ENCODE data around the gene KRT85.

Gene KRT85

DNA sequence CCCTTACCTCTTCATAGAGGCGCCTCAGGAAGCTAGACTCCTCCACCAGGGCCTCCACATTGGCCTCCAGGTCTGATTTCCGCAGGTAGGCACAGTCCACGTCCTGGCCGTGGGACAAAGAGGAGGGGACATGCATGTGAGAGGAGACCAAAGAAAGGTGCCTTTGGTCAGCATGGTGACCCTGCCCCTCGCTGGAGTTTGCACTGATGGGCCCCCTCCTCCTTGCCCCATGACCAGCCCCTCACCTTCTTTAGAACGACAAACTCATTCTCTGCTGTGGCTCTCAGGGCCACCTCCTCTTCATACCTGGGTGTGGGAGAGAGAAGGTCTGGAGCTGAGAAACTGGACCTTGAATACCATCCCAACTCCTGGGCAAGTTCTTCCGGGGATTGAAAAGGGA, 3.2 kb downstream of the KRT85 start:
- ATAC-seq (no peak), DNase-seq (no peak)
- H3K27me3 Mint-ChIP-seq: peaks cover 2% of the 10 kb centered on the region

DNA sequence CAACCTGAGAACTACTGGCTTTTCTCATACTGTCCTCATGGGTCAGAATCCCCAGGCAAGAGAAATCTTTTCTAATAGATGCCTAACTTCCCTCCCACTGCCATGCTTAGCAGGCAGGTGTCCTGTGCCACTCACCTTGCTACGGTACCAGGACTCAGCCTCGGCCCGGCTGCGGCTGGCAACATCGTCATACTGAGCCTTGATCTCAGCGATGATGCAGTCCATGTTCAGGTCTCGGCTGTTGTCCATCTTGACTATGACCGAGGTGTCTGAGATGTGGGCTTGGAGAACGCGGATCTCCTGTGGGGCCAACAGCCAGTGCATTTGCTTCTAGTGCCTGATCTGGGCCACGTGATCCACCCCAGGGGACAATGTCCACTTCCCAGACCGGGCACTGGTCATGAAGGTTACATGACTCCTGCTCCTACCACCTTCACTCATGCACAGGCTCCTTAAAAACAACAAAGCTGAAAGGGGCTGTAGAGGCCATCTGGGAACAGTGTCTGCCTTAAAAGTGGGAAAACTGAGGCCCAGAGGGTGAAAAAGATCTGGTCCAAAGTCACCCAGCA, 4.1 kb downstream of the KRT85 start:
- H3K4me3 Mint-ChIP-seq: no peak overlapping the region
- no peak overlapping the region for H3K27ac Mint-ChIP-seq

More for the DNA sequence above, 3.2 kb downstream of the KRT85 start:
- Mint-ChIP-seq H3K9me3 (no peaks in the 10 kb centered on the region), H3K27ac (no peak overlapping the region), H3K36me3 (ENCODE audit: low read depth) (no peaks in the 10 kb centered on the region), H3K4me1 (peaks cover 9% of the 10 kb centered on the region), H3K4me3 (no peak overlapping the region)

DNA sequence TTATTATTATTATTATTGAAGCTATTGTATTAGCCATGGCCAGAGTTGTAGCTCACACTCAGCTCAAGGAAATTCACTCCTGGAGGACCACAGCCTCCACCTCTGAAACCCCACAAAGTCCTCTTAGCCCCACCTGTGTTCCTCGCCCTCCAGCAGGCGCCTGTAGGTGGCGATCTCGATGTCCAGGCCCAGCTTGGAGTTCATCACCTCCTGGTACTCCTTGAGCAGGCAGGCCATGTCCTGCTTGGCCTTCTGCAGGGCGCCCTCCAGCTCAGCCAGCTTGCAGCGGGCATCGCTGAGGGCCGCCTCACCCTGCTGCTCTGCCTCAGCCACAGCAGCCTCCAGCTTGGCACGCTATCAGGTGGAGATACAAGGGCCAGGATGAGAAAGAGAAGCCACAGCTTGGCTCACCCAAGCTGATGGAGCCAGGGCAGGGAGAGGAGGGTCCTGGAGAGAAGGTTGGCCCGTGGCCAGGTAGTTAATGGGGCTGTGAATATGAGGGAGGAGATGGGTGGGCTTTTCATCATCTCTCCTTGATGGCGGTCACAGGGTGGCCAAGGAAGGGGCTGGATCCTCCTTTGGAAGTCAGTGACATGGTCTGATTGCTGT, 5.1 kb downstream of the KRT85 start:
- DNase-seq (no peak), ATAC-seq (no peak)
- Mint-ChIP-seq H3K9me3 (no peaks in the 10 kb centered on the region), H3K4me3 (no peak overlapping the region), H3K36me3 (ENCODE audit: low read depth) (no peaks in the 10 kb centered on the region), H3K27ac (no peak overlapping the region), H3K4me1 (peaks cover 25% of the 10 kb centered on the region), H3K27me3 (no peaks in the 10 kb centered on the region)

More for the DNA sequence above, 4.1 kb downstream of the KRT85 start:
- H3K9me3 Mint-ChIP-seq: no peaks in the 10 kb centered on the region
- H3K36me3 Mint-ChIP-seq (ENCODE audit: low read depth): no peaks in the 10 kb centered on the region
- no peaks in the 10 kb centered on the region for H3K27me3 Mint-ChIP-seq
- ATAC-seq (no peak), DNase-seq (no peak)
- peaks cover 18% of the 10 kb centered on the region for H3K4me1 Mint-ChIP-seq

DNA sequence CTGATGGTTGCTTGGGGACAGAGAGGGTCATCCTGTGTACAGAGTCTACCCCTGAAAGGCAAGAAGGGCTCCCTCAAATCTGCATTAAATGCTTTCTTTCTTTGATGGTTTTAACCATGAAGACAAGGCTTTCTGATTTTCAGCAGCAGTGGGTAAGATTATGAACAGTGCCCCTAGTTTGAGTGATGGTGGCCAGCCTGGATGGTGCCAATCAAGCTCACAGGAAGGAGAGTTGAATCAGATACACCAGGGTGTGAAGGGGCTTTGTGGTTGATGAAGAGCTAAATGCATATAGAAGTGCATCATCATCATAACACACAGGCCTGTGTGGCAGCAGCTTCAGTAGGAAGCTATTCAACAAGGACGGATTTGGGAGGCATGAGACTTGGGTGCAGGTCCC, 5.7 kb downstream of the KRT85 start:
- H3K9me3 Mint-ChIP-seq: no peaks in the 10 kb centered on the region
- no peak overlapping the region for H3K4me3 Mint-ChIP-seq
- H3K4me1 Mint-ChIP-seq: peaks cover 25% of the 10 kb centered on the region
- no peak for ATAC-seq
- H3K36me3 Mint-ChIP-seq (ENCODE audit: low read depth): no peaks in the 10 kb centered on the region
- H3K27me3 Mint-ChIP-seq: no peaks in the 10 kb centered on the region
- DNase-seq: no peak
- H3K27ac Mint-ChIP-seq: no peak overlapping the region

DNA sequence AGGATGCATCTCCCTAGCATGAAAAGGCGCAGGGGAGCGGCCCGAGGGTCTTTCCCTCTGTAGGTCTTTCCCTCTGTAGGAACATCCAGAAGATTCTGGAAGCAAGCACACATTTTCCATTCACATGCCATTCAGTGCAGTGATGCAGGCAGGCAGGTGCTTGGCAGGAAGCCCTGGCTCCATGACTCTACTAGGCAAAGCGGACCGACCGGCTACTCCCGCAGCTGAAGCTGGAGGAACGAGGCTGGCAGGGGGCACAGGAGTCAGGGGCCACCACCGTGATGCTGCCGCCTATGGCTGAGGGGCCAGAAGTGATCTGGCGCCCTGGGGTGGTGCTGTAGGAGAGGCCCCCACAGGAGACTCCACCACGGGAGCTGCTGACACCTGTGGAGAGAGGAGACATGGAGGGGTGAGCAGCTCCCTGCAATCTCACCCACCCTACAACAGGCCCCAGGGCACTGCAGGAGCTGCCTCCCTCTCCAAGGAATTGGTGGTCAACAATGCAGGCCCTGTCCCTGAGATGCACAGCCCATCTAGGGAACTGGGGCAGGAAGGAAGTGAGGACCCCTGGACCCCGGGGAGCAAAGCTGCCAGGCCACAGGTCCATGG, 6.5 kb downstream of the KRT85 start:
- no peak overlapping the region for H3K27ac Mint-ChIP-seq
- H3K4me1 Mint-ChIP-seq: peaks cover 25% of the 10 kb centered on the region
- H3K4me3 Mint-ChIP-seq: no peak overlapping the region
- ATAC-seq (no peak), DNase-seq (no peak)
- no peaks in the 10 kb centered on the region for H3K27me3 Mint-ChIP-seq
- H3K9me3 Mint-ChIP-seq: no peaks in the 10 kb centered on the region
- no peaks in the 10 kb centered on the region for H3K36me3 Mint-ChIP-seq (ENCODE audit: low read depth)

DNA sequence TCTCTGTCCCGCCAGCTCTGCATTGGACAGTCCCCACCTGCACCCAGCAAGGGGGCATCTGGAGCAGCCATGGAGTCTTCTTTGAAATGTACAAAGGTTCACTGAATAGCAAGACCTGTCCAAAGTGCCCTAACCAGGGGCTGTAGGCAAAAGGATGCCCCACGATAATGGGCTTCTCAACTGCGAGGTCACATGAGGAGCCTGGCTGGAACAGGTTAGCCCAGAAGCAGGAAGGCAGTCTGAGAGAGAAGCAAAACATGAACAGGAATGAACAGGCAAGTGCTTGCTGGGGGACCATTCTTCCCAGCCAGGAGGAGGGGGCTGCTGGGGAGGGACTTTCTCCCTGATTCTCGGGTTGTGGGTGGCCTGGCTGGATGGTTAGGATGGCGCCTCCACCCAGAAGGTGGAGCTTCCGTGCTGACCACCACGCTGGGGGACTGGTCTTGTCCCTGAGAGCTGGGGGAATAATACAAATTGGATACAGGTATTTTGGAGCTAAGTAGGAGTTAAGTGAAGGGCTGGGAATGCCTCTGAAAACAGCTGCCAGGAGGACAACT, 7.1 kb downstream of the KRT85 start:
- DNase-seq (no peak), ATAC-seq (no peak)
- Mint-ChIP-seq H3K4me1 (peaks cover 25% of the 10 kb centered on the region), H3K27me3 (no peaks in the 10 kb centered on the region), H3K4me3 (no peak overlapping the region), H3K36me3 (ENCODE audit: low read depth) (no peaks in the 10 kb centered on the region), H3K27ac (no peak overlapping the region), H3K9me3 (no peaks in the 10 kb centered on the region)

DNA sequence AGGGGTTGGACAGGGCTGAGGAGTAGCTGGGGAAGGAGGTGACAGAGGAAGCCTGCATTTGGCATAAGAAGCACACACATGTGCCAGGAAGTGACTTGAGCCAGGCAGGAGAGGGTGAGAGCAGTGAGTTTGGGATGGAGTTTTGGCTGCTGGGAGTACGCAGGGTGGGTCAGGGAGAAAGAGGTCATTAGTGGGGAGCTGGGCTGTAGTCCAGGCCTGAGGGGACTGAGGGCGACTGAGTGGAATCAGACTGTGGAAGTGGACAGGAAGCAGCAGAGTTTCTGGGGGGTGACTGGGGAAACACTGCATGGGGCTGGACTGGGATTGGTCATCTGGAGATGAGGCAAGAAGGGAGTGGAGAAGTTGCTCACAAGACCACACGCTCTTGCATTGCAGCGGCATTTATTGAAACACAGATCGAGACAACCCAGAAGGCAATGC, 7.6 kb downstream of the KRT85 start:
- Mint-ChIP-seq H3K36me3 (ENCODE audit: low read depth) (no peaks in the 10 kb centered on the region), H3K27ac (no peak overlapping the region), H3K4me3 (no peak overlapping the region), H3K9me3 (no peaks in the 10 kb centered on the region), H3K4me1 (peaks cover 25% of the 10 kb centered on the region), H3K27me3 (no peaks in the 10 kb centered on the region)
- DNase-seq (no peak), ATAC-seq (no peak)

DNA sequence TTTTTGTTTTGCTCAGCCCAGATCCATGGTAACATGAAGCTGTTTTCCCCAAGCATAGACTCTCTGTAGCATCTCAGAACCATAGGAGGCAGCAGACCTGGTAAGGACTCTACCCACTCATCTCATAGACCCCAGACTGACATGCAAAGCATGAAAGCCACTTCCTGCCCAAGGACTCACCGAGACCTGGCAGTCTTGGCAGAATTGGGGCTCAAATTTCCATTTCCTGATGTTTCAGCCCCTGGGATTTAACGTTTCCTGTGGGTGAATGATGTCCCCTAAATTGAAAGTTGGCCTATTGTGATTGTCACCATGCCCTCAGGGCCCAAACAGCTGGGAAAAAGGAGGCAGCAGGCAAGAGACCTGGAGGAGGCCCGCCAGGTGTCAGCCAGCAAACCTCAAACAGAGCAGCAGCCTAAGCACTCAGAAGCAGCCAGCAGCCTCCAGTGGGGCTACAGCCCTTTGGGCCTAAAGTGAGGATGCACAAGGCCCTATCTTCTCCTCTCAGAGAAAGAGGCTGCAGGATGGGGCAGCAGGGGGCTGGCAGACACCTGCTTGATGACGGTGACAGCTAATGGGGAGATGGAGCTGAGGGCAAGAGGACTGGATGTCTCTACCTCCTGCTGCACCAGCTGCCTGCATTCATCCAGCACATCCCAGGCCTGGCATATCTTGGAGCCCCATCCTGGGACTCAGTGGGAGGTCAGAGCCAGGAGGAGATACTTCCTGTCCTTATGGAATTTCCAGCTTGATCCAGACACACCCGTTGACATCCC, 8.5 kb downstream of the KRT85 start:
- ATAC-seq (peak; percentile 87), DNase-seq (peak; percentile 26)
- no peak overlapping the region for H3K27ac Mint-ChIP-seq
- H3K4me3 Mint-ChIP-seq: no peak overlapping the region
- H3K9me3 Mint-ChIP-seq: no peaks in the 10 kb centered on the region
- no peaks in the 10 kb centered on the region for H3K36me3 Mint-ChIP-seq (ENCODE audit: low read depth)
- peaks cover 25% of the 10 kb centered on the region for H3K4me1 Mint-ChIP-seq
- no peaks in the 10 kb centered on the region for H3K27me3 Mint-ChIP-seq

DNA sequence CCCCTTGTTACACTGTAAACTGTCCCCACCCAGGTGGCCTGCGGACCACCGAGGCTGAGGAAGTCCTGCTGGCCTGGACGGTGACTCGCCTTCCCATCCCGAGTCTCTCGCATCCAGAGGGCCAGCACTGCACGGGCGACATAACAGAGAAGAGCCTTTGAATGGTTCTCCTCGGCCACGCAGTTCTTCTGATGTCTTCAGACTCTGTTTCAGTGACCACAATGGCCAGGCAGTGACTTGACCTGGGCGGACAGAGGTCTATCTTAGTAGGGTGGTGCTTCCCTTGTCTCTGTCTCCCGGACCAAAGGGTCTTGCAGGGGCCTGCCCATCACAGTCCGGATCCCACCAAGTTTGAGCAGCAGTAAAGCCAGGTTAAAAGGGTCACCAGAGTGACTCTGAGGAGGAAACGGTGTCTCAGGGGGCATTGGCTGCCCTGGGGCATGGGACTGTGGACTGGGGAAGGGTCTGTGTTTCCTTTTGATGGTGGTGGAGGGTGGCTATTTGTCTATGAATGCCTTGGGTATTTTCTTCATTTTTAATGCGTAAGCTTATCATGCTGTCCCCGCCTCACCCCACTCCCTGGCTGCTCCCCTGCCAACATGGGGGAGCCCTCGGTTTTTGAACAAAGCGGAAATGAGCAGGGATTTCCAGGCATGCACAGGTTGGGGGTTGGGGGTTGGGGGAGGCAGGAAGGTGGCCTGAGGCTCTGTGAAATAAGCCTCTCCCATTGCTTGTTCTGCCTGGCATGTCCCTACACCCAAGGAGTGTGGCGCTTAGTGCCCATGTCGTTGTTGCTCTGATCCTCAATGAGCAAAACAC, 10.3 kb downstream of the KRT85 start:
- Mint-ChIP-seq H3K27me3 (no peaks in the 10 kb centered on the region), H3K4me1 (peaks cover 36% of the 10 kb centered on the region), H3K27ac (no peak overlapping the region), H3K4me3 (no peak overlapping the region), H3K36me3 (ENCODE audit: low read depth) (no peaks in the 10 kb centered on the region), H3K9me3 (no peaks in the 10 kb centered on the region)
- ATAC-seq: no peak
- no peak for DNase-seq

DNA sequence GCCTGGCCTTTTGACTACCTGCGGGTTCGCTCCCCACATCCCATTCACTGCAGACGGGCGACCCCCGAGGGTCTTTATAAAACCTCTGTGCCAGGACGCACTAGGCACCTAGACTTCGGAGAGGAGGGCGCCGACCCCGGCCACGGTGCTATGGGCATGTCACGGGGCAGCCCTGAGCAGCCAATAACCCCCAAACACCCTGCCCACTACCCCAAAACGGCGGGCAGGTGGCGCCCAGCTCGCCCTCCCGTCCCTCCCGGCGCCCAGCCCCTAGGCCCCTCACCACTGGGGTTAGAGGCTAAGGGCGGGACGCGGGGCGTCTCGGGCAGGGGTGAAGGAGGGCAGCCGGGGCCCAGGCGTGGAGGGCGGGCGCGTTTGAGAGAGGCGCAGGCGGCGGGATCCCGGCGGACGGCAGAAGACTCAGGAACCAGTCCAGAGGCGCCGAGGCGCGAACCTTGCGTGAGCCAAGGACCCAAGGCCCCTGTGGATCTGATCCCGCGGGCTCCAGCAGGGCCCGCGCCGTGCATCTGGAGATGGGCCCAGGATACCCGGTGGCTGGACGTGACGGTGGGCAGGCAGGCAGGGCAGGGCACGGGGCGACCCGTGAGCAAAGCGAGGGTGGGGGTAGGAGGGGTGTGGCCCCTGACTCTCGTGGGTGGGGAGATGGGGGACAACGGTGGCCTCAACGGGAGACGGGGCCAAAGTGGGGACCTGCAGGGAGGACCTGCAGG, 11.1 kb downstream of the KRT85 start:
- H3K36me3 Mint-ChIP-seq (ENCODE audit: low read depth): no peaks in the 10 kb centered on the region
- peaks cover 36% of the 10 kb centered on the region for H3K4me1 Mint-ChIP-seq

DNA sequence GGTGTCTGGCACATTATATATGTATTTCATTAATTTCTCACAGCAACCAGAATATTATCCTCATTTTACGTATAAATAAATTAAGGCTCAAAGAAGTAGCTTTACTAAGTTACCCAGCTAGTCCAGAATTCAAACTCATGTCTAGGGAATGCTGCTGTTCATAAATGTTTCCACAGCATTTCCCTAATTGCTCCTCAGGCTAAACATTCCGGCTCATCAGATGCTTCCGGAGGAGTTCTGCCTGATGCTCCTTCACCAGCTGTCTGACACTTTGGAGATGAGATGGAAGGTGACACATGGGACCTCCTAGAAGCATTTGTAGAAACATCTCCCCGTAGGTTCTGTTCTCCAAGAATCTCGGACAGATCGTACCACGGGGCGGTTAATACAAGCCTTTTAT, 12.1 kb downstream of the KRT85 start:
- H3K9me3 Mint-ChIP-seq: no peaks in the 10 kb centered on the region
- ATAC-seq (no peak), DNase-seq (no peak)
- H3K36me3 Mint-ChIP-seq (ENCODE audit: low read depth): no peaks in the 10 kb centered on the region
- H3K4me3 Mint-ChIP-seq: no peak overlapping the region
- H3K27me3 Mint-ChIP-seq: peaks cover 6% of the 10 kb centered on the region
- H3K27ac Mint-ChIP-seq: no peak overlapping the region
- H3K4me1 Mint-ChIP-seq: peaks cover 40% of the 10 kb centered on the region

More for the DNA sequence above, 11.1 kb downstream of the KRT85 start:
- ATAC-seq: no peak
- Mint-ChIP-seq H3K9me3 (no peaks in the 10 kb centered on the region), H3K27me3 (peaks cover 1% of the 10 kb centered on the region), H3K4me3 (no peak overlapping the region), H3K27ac (no peak overlapping the region)
- DNase-seq: no peak

DNA sequence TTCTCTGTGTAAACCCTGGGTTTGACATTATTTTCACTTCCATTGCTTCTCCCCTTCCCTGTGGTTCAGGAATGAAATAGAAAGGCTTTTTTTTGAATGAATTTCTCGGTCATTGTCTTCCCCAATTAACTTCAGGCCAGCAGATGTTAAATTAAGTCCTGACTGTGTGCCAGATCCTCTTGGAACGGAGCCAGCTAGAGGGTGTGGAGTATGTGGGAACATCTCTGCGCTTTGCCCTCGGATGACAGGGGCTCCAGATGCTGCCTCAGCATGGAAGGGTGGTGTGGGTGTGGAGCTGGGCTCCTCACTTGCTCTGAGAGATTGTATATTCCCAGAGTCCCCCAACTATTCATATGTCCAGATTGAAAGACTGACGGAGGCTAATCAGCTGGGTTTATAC, 13.1 kb downstream of the KRT85 start:
- Mint-ChIP-seq H3K9me3 (no peaks in the 10 kb centered on the region), H3K27ac (no peak overlapping the region), H3K36me3 (ENCODE audit: low read depth) (no peaks in the 10 kb centered on the region), H3K27me3 (peaks cover 6% of the 10 kb centered on the region), H3K4me3 (no peak overlapping the region), H3K4me1 (peaks cover 36% of the 10 kb centered on the region)
- no peak for ATAC-seq
- DNase-seq: no peak

DNA sequence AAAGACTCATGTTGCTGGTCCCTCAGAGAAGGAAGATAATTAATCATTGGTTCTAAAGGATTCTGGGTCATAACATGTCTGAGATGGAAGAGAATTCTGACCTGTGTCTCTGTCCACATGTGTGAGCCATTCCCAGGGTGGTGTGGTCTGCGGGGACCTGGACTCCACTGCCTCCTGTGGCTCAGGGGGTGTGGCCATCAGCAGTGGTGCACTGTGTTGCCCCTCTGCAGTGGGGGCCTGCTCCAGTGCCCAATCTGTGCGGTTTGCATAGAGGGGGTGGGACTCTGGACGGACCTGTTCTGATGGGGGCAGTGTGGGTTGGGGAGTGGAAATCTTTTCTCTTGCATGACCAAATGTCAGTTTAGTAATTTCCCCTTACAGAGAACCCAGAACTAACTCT, 13.5 kb downstream of the KRT85 start:
- H3K27ac Mint-ChIP-seq: no peak overlapping the region
- H3K4me3 Mint-ChIP-seq: no peak overlapping the region
- ATAC-seq: no peak
- no peaks in the 10 kb centered on the region for H3K36me3 Mint-ChIP-seq (ENCODE audit: low read depth)
- peaks cover 32% of the 10 kb centered on the region for H3K4me1 Mint-ChIP-seq
- no peak for DNase-seq
- H3K9me3 Mint-ChIP-seq: no peaks in the 10 kb centered on the region
- H3K27me3 Mint-ChIP-seq: peaks cover 6% of the 10 kb centered on the region

All from activated naive CD8-positive, alpha-beta T cell treated with anti-CD3 and anti-CD28 coated beads, Interleukin-2, amount 50 U/mL, for 24 hours (primary cell).